Middle frontal gyrus (tissue), 1 donor: ENCODE measurements around the gene EPB41L5.

Experiments
- DNase-seq: peaks from one replicate; pipeline ENCODE4 v3.0.0-alpha.2; 2015; ENCODE audit warnings: low spot score; ENCODE audit errors: extremely low spot score

Gene EPB41L5

DNA sequence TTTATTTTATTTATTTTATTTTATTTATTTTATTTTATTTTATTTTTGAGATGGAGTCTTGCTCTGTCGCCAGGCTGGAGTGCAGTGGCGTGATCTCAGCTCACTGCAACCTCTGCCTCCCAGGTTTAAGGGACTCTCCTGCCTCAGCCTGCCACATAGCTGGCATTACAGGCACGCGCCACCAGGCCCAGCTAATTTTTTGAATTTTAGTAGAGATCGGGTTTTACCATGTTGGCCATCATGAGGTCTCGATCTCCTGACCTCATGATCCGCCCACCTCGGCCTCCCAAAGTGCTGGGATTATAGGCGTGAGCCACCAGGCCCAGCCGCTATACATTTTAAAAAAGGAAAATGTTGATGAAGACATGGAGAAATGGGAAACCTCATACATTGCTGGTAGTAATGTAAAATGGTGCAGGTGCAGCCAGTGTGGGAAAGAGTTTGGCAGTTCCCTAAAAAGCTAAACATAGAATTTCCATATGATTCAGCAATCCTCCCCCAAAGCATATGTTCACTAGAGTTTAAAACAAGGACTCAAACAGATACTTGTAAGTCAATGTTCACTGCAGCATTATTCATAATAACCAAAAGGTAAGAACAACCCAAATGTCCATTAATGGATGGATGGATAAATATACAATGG is 187.1 kb downstream of the EPB41L5 start:
- DNase-seq, result peak; percentile 51

DNA sequence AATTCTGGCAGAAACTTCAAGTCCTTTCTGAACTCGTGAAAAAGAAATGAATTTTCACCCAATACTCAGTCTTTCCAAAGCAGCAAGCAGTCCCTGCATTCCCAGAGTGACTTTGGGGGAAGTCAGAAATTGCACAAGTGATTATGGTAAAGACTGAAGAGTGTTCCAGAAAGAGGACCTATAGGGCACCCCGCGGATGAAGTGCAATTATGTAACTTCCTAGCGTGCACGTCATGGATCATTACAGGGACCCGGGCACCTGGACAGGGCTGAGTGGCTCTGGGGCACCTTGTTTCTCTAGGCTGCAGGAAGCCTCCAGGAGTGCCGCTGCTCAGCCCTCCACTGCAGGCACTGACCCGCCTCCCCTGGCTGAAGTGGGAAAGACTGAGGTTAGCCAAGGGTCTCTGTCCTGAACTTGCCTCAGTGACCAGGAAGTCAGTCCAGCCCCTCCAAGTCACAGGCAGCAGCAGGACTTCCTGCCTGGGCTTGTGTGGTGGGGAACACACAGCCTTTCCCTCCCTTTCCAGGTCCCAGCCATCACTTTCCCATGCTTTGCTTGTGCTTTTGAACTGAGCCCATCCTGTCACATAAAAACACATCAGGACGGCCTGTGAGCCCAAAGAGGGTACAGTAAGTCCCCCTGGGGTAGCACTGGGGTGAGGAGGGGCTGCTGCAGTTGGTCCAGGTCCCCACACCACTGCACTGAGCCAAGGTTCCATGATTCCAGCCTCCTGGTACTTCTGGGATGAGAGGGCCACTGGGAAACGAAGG is 190.6 kb downstream of the EPB41L5 start:
- DNase-seq, result no peak

DNA sequence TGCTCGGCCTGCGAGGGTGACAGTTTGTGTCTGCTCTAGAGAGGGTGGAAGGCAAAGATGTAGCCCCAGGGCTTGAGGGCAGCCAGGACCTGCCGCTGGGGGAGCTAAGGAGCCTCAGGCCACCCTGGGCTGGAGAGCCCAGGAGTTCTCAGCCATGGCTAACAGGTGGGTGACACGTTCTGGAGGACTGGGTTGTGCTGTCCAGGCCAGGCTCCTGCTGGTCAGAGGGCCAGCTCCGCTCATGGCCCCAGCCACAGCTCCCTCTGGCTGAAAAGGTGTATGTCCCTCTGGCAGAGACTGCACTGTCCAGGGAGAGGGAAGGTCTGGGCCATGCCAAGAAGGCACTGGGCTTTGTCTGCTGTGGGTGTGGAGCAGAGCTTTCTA is 191.1 kb downstream of the EPB41L5 start:
- DNase-seq, result no peak

DNA sequence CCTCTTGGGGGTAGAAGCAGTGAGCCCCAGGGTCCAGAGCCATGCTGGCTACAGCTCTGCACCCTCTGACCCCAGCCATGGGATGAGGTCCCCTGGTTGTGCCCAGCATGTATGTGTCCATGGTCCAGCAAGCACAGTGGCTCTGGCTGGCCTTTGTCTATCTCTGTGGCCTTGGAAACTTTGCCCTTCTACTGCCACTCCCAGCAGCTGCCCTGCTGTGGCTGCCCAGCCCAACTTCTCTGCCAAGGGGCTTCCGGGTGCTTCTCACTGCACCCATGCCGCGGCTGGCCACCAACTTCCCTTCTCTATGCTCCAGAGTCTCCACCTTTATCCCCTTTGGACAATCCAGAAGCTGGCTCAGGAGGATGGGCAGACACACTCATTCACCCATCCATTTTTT is 191.5 kb downstream of the EPB41L5 start:
- no peak for DNase-seq

DNA sequence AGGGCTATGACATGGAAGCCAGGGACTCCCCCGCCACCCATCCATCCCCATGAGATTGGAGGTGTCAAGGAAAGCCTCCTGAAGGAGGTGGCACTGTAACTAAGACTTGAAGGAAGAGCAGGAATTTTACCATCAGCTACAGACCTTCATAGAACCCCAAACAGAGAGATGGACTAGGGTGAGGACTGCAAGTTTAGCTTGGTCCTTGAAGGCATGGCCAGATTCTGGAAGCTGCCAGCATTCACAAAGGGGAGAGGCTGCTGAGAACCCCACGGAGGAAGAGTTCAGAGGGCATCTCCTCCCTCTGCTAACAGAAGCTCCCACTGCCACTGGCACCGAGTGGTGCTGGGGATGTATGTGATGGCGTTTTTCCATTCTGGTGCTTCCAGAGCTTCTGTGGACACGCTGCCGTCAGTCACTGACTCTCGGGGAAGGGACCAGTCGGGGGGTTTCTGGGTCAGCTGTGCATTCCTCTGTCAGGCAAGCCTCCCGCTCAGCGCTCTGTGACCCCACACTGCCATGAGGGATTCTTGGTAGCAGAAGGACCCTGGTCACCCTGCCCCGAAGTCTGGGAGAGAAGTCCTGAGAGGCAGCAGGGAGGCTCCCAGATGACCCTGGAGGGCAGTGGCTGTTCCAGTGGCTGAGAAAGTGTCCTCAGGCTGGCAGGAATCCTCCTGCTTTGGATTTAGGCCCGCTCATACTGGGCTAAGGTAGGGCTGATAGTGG is 192.2 kb downstream of the EPB41L5 start:
- DNase-seq, result no peak

DNA sequence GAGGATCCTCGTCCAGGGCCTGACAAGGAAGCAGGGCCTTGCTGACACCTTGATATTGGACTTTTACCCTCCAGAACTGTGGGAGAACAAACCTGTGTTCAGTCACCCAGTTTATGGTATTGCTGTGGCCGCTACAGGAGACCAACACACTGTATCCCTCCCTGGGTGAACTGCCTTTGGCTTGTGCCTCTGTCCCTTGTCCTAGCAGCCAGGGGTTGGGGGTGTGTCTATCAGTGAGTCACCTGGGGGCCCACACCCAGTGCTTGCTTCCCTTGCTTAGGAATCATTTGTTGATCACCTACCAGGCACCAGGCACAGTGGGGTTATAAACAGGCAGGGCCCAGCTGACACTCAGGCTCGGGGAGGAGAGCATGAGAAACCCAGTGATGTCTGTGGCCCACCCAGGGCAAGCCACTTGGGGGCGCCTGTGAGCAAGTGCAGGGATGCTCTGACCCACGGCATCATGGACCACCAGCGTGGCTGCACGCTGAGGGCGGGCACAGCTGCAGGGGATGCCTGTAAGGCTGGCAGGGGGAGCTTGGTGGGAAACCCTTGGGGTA is 193.2 kb downstream of the EPB41L5 start:
- DNase-seq, result no peak

DNA sequence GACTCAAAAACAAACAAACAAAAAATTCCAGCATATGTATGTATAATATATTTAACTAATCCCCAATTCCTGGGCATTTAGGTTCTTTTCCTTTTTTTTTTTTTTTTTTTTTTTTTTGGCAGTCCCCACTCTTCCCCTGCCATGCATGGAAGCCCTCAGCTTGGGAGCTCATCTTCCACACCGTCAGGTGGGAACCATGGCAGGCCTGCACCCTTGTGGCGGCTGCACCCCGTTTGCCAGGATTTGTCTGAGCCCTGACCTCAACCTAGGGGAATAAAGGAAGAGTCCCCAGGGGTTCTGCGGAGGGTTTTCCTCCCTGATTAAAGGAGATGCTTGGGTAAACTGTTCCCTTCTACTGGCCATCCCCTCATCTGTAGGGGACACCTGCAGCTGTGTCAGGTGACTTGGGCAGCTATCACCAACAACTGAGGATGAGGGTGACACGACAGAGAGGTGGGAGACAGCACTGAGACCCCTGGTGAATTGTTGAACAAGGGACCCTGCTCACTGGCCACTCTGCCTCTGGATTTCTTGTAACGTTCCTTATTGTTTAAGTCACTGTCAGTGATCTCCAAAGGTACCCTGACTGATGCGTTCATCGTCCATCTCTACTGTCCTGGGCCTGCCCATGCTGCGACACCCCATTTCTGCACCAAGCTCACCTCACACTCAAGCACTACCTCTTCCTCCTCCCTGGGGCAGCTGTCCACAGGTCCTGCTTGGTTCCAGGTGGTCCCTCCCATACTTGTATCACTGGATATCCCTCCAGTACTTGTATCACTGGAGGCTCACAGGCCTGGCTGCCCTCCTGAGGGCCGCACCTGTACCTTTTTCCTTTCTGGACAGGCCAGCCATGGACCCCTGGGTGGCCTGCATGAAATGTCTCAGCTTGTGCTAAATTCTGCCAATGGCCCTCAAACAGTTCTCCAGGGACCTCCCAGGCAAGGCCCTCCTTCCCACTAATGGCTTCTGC is 195.8 kb downstream of the EPB41L5 start:
- DNase-seq, result no peak

DNA sequence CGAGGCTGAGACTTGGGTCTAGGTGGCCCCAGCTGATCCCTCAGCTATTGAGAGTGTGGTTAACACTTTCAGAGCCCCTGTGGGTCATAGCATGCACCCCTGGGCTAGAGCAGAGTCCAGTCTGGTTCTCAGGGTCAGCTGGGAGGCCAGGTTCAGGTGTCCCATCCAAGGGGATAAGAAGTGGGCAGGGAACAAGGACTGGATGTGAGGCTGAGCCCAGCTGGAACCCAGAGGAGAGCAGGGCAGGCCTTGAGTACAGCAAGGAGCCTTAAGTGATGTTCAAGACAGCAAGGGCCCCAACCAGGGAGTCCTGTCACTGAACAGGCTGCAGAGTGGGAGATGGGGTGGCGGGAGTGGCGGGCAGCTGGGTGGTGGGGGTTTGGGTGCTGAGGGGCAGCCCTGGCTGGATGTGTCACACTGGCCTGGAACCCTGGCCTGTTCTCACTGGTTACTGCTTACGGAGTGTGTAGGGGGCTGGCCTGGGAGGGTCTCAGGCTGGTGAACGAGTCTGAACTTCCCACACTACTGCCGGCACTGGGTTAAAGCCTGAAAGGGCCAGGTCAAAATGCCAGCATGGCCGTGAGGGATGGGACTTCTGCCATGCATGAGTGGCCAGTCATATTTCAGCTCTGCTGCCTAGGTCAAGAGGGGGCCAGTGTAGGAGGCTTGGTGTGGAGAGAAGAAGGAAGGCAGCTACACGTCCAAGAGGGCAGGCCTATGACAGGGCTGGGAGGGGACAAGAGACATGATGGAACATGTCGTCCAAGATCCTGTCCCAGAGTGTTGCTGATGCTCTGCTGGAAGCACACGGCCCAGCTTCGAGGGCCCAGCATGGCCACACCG is 196.8 kb downstream of the EPB41L5 start:
- no peak for DNase-seq

DNA sequence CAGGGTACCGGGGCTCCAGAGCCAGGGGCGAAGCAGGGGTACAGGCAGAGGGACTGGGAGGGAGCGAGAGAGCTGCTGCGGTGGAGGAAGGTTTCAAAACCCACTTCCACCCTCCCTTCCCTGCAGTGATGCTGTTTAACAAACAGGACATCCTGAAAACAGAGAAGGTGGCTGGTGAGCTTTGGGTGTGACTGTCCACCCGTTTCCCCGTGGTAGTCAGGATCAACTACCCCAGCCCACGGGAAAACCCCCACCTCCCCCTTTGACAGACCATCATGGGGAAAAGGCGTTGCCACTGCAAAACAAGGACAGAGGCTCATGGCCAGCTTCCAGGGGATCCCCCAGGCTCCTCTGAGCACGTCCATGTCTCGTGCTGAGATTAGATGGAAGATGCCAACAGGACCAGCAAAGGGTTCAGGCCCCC is 197.4 kb downstream of the EPB41L5 start:
- DNase-seq, result no peak

DNA sequence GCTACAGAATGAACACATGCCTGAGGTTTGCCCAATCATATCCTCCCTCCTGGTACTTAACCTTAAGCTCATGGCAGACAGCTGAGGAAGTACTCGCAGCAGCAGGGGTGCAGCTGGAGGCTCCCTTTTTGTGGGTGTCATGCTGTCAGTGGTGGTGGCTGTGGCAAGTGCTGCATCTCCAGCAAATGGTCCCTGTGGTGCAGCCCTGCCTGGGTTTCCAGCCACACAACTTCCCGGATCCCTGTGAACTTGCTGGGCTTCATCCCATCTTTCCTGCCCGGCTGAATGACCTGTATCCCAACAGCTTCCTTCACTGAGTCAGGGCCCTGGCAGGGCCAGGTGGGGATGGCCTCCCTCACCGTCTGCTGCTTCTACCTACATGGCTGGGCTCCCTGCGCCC is 205.3 kb downstream of the EPB41L5 start:
- no peak for DNase-seq

DNA sequence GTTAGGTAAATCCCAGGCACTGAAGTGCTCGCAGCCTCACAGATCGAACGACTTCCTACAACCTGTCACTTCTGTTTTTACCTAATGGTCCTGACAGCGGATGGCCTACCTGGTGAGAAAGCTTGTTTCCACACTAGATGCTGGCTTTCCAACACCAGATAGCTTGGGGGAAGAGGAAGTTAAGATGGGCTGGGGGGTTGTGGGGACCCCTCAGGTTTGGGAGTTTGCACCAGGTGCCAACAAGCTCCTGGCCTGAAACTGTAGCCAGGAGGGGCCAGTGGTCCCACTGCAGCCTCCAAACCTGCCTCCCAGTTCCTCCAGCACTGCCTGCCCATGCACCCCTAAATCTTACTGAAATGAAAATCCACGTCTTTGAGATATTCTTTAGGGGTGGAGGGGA is 206.4 kb downstream of the EPB41L5 start:
- no peak for DNase-seq

DNA sequence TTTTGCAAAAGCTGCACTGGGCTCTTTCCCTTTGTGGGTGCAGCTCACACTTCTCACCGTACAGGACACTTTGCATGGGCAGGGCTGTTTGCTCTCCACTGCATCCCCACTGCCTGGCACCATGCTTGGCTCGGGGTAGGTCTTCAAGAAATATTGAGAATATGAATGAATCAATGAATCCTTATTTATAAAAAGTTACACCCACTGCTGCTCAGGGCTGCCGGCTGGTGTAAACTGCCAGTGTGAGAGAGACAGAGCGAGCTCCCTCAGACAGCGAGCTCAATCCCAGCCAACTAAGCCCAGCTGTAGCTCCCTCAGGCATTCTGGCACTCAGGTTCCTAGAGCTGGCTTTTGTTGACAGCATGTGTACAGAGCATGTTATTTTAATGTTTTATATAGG is 206.9 kb downstream of the EPB41L5 start:
- no peak for DNase-seq

DNA sequence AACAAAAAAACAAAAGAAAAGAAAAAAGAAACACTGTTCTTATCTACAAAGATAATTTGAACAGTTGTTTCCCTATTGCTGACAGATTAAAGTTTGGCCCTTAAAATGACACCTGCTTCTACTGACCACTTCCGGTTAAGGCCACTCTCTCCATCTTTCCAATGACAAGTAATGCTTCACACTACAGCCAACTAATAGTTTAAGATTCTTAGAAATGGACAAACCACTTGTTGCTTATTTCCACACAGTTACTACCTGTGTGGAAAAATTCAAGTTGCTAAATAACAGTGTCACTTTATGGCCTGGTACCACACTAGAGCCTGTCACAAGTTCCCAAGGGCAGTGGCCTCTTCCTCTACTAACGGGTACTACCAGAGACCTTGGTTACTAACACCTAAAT is 207.9 kb downstream of the EPB41L5 start:
- no peak for DNase-seq

DNA sequence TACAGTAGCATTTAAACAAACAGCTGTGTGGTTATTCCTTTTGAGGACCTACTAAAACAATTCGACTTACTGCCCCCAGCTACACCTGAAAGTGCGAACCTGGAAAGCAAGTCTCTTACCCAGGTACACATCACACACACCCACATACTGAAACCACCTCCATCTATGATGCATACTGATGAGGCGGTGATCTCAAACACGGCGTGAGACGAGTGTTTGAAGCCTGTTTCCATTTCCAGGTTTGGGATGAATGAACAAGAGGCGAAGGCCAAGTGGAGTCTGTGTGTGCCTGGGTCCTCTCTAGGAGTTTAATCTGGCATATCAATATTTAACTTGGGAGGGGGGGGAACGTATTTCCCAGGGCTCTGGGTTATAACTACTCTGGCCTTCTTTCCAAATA is 208.7 kb downstream of the EPB41L5 start:
- no peak for DNase-seq

DNA sequence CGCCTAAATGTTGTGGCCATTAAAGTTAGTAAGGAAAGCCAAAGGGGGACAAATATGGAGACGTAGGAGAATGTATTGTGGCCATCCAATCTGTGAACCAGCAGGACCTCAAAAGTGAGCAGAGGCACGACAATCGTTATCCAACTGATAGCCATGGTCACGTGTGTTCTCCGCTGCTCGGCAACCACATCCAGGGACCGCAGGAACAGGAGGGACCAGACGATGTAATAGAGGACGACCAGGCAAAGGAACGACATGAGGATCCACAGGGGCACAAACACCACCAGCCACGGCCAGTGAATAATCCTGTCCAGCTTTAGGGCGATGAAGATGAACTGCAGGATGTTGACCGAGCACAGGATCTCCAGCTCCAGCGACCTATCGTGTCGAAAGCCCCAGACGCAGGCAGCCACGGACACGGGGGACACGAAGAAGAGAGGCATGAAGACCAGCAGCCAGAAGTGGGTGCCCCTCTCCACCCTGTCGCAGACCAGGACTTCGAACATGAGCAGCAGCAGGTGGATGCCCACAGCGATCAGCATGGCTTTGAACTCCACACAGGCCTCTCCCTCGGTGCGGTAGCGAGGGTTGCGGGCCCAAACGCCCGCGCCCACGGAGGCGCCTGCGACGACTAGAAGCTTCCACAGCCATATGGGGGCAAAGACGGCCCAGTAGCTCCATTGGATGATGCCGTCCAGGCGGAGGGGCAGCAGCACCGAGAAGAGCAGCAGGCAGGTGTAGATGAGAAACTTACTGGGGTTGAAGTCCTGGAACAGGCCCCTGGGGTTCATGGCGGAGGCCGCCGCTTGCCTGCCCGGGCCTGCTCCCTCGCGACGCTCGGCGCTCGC is 209.5 kb downstream of the EPB41L5 start:
- DNase-seq, result no peak

DNA sequence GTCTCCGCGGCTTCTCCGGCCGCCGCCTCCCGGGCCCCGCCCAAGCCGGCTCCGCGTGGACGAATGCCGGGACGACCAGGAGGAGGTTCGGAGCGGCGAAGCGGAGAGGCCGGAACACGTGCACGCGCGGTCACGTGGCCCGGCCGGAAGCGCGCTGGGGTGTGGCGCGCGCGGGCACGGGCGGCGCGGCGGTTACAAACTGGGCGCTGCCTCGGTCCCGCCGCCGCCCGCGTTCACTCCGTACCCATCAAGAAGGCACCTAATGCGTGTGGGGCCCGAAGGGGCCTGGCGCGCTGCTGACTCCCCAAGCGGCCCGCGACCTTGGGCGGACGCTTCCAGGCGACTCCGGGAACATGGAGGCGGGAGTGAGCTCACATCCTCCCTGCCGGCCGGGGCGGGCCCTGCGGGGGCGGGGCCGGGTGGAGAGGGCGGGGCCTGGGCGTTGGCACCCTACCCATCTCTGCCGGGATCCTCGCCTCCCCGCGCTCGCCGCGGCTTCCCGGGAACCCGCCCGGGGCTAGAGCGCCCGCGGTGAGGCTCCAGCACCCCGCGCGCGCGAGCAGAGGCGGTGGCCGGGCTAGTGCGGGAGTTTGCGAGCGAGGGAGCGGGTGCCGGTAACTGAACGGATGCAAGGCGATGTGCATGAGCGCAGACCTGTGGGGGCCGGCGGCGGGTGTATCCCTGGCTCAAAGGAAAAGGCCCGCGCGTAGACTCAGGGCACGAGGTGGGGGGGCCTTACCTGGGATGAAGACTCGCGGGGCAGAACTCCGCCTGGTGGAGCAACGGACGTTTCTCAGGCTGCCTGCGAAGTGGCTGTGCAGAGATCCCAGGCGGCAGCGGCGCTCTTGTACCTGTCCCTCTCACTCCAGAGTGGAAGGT is 210.4 kb downstream of the EPB41L5 start, which contains the start of gene TMEM185B:
TMEM185B (minus strand) TSS at position 367 of the 879 bp plus-strand sequence. CDS start 424 bp downstream, outside the sequence.
- DNase-seq, result peak; percentile 48

DNA sequence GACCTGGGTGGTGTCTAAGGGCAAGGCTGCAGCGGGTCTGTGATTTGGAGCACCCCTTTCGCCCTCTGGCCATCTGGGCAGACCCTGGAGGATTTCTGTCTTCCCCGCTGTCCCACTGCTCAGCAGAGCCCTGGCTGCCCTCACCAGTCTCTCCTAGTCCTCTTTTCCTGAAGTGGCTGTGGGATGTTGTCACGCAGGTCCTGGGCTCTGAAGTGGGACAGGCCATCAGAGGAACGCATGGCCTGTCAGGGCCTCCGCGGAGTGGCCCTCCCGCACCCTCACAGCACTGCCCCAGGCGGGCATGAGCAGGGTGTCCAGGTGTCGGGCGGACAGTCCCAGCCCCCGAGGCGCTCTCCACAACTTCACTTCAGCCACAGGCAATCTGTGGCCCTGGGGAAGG is 211.4 kb downstream of the EPB41L5 start:
- DNase-seq, result no peak
